Stimulated activated CD8-positive, alpha-beta memory T cell treated with anti-CD3 and anti-CD28 coated beads, Interleukin-4, amount 100 ng/mL, for 24 hours (primary cell): ENCODE measurements around the gene CSGALNACT2.
"Not testable (repeated sequence)": the region's sequence is repeated elsewhere in the genome, so short reads cannot be mapped to it uniquely, and the experiment has no call there.

Experiments
- DNase-seq: peaks from one replicate; pipeline ENCODE4 v3.0.0-alpha.2; 2020; ENCODE audit warnings: low read depth

The CSGALNACT2 gene

GRCh38 chr10:43216931-43217562 lies 78.8 kb downstream of the CSGALNACT2 start:
- no peak for DNase-seq

- no peak for DNase-seq
Measured at GRCh38 chr10:43217563-43218205, 79.4 kb downstream of the CSGALNACT2 start.

GRCh38 chr10:43218206-43218950 lies 80.1 kb downstream of the CSGALNACT2 start:
- DNase-seq, result no peak

- no peak for DNase-seq
Measured at GRCh38 chr10:43218951-43219837, 80.9 kb downstream of the CSGALNACT2 start.

- DNase-seq, result no peak
Measured at GRCh38 chr10:43219848-43220247, 81.6 kb downstream of the CSGALNACT2 start.

GRCh38 chr10:43220251-43220650 lies 82.0 kb downstream of the CSGALNACT2 start:
- DNase-seq, result not testable (repeated sequence)

GRCh38 chr10:43220657-43221418 lies 82.6 kb downstream of the CSGALNACT2 start:
- DNase-seq, result no peak

GRCh38 chr10:43221419-43222209 lies 83.4 kb downstream of the CSGALNACT2 start:
- no peak for DNase-seq

- no peak for DNase-seq
Measured at GRCh38 chr10:43222210-43222720, 84.0 kb downstream of the CSGALNACT2 start.

GRCh38 chr10:43223056-43223455 lies 84.8 kb downstream of the CSGALNACT2 start:
- no peak for DNase-seq

GRCh38 chr10:43224321-43224720 lies 86.1 kb downstream of the CSGALNACT2 start:
- DNase-seq, result no peak

GRCh38 chr10:43225004-43225786 lies 87.0 kb downstream of the CSGALNACT2 start:
- no peak for DNase-seq

- DNase-seq, result no peak
Measured at GRCh38 chr10:43225787-43226153, 87.5 kb downstream of the CSGALNACT2 start.

- DNase-seq, result no peak
Measured at GRCh38 chr10:43226441-43226840, 88.2 kb downstream of the CSGALNACT2 start.

GRCh38 chr10:43226851-43227845 lies 88.9 kb downstream of the CSGALNACT2 start:
- no peak for DNase-seq

GRCh38 chr10:43227911-43228782 lies 89.9 kb downstream of the CSGALNACT2 start:
- DNase-seq, result no peak

GRCh38 chr10:43228783-43229207 lies 90.5 kb downstream of the CSGALNACT2 start:
- DNase-seq, result no peak
